H9 (cell line): ENCODE results near the gene USP12. TPM values are rescaled to one million over a fixed set of nuclear protein-coding genes. Genes with fewer than 3 reads are reported as not detected.

Experiments
- DNase-seq: peaks from one replicate; pipeline ENCODE4 v3.0.0-alpha.2; 2017
- H2AFZ ChIP-seq: one replicate; pipeline ENCODE4 v1.6.1; 2013; ENCODE audit warnings: mild to moderate bottlenecking, low read length, control low read depth, moderate library complexity
- H2AK5ac ChIP-seq: 2 replicates; pipeline ENCODE4 v1.6.1; 2013; ENCODE audit warnings: low read length, control low read depth, mixed read lengths; ENCODE audit not compliant: insufficient read length
- H2BK120ac ChIP-seq: one replicate; pipeline ENCODE4 v1.6.1; 2013; ENCODE audit warnings: low read depth, mild to moderate bottlenecking, low read length, control low read depth, inconsistent platforms; ENCODE audit not compliant: poor library complexity, severe bottlenecking
- H2BK12ac ChIP-seq: 2 replicates; pipeline ENCODE4 v1.6.1; 2013; ENCODE audit warnings: low read length, control low read depth, mixed read lengths, low read depth; ENCODE audit not compliant: insufficient read length
- H2BK15ac ChIP-seq: 2 replicates; pipeline ENCODE4 v1.6.1; 2013; ENCODE audit warnings: low read depth, low read length, control low read depth
- H2BK20ac ChIP-seq: one replicate; pipeline ENCODE4 v1.6.1; 2013; ENCODE audit warnings: low read depth, mild to moderate bottlenecking, low read length, control low read depth, inconsistent platforms; ENCODE audit not compliant: poor library complexity, severe bottlenecking
- H2BK5ac ChIP-seq: 2 replicates; pipeline ENCODE4 v1.6.1; 2013; ENCODE audit warnings: low read length, control low read depth, mixed read lengths; ENCODE audit not compliant: insufficient read length
- H3K14ac ChIP-seq: 2 replicates; pipeline ENCODE4 v1.6.1; 2013; ENCODE audit warnings: low read length, control low read depth; ENCODE audit not compliant: insufficient read depth
- H3K18ac ChIP-seq: 2 replicates; pipeline ENCODE4 v1.6.1; 2013; ENCODE audit warnings: low read depth, mild to moderate bottlenecking, mixed read lengths, low read length, control low read depth; ENCODE audit not compliant: insufficient read length
- H3K23ac ChIP-seq: 2 replicates; pipeline ENCODE4 v1.6.1; 2013; ENCODE audit warnings: low read length, control low read depth, mixed read lengths, low read depth; ENCODE audit not compliant: insufficient read length
- H3K23me2 ChIP-seq: 2 replicates; pipeline ENCODE4 v1.6.1; 2013; ENCODE audit warnings: low read depth, mild to moderate bottlenecking, mixed read lengths, low read length, control low read depth; ENCODE audit not compliant: insufficient read length, poor library complexity, severe bottlenecking
- H3K27ac ChIP-seq: 2 replicates; pipeline ENCODE4 v1.5.1; 2013; ENCODE audit warnings: low read length, control low read depth, mixed read lengths, low read depth; ENCODE audit not compliant: insufficient read length
- H3K27me3 ChIP-seq: 2 replicates; pipeline ENCODE4 v1.6.1; 2013; ENCODE audit warnings: low read length, control low read depth, inconsistent platforms; ENCODE audit not compliant: insufficient read depth
- H3K4ac ChIP-seq: 2 replicates; pipeline ENCODE4 v1.6.1; 2013; ENCODE audit warnings: low read depth, mild to moderate bottlenecking, control low read depth, inconsistent platforms, low read length, moderate library complexity
- H3K4me1 ChIP-seq: 2 replicates; pipeline ENCODE4 v1.6.1; 2013; ENCODE audit warnings: low read length, control low read depth, inconsistent platforms; ENCODE audit not compliant: insufficient read depth
- H3K4me2 ChIP-seq: 2 replicates; pipeline ENCODE4 v1.6.1; 2013; ENCODE audit warnings: low read length, control low read depth, mixed read lengths; ENCODE audit not compliant: insufficient read length, insufficient read depth
- H3K56ac ChIP-seq: 2 replicates; pipeline ENCODE4 v1.6.1; 2013; ENCODE audit warnings: low read depth, mild to moderate bottlenecking, mixed read lengths, low read length, control low read depth; ENCODE audit not compliant: insufficient read length
- H3K79me1 ChIP-seq: 2 replicates; pipeline ENCODE4 v1.6.1; 2013; ENCODE audit warnings: low read depth, mild to moderate bottlenecking, moderate library complexity, low read length, control low read depth, inconsistent platforms; ENCODE audit not compliant: insufficient read depth, poor library complexity, severe bottlenecking
- H3K79me2 ChIP-seq: 2 replicates; pipeline ENCODE4 v1.6.1; 2013; ENCODE audit warnings: low read length, control low read depth, inconsistent platforms; ENCODE audit not compliant: insufficient read depth
- H3K9ac ChIP-seq: 2 replicates; pipeline ENCODE4 v1.6.1; 2013; ENCODE audit warnings: low read length, control low read depth, mixed read lengths; ENCODE audit not compliant: insufficient read length; ENCODE audit errors: extremely low read depth
- H3K9me3 ChIP-seq: one replicate; pipeline ENCODE4 v1.6.1; 2013; ENCODE audit warnings: low read depth, low read length, inconsistent platforms; ENCODE audit not compliant: control insufficient read depth
- H3T11ph ChIP-seq: one replicate; pipeline ENCODE4 v1.6.1; 2013; ENCODE audit warnings: mild to moderate bottlenecking, low read length, control low read depth, inconsistent platforms
- H4K20me1 ChIP-seq: one replicate; pipeline ENCODE4 v1.6.1; 2013; ENCODE audit not compliant: control insufficient read depth, insufficient read length, insufficient read depth
- H4K5ac ChIP-seq: 2 replicates; pipeline ENCODE4 v1.6.1; 2013; ENCODE audit warnings: low read depth, mild to moderate bottlenecking, mixed read lengths, low read length, control low read depth; ENCODE audit not compliant: insufficient read length
- H4K8ac ChIP-seq: replicated peaks from 2 replicates; pipeline ENCODE4 v1.6.1; 2013; ENCODE audit warnings: low read length, control low read depth, mixed read lengths, low read depth; ENCODE audit not compliant: insufficient read length
- H4K91ac ChIP-seq: 2 replicates; pipeline ENCODE4 v1.6.1; 2013; ENCODE audit warnings: low read depth, mild to moderate bottlenecking, moderate library complexity, mixed read lengths, low read length, control low read depth; ENCODE audit not compliant: insufficient read length
- H3K27ac Mint-ChIP-seq, 3 experiments: 2 replicates in 2 of 3; 3 replicates in 1 of 3; pipeline ENCODE4 v1.8.0; 2020 to 2021; ENCODE audit warnings: mixed read lengths in 3 of 3, mild to moderate bottlenecking in 1 of 3, moderate library complexity in 1 of 3
- H3K27me3 Mint-ChIP-seq: 2 replicates; pipeline ENCODE4 v1.8.0; 2021; ENCODE audit warnings: low read depth, mild to moderate bottlenecking, moderate library complexity, mixed read lengths
- H3K36me3 Mint-ChIP-seq, 3 experiments: 2 replicates in 2 of 3; 3 replicates in 1 of 3; pipeline ENCODE4 v1.8.0; 2020 to 2021; ENCODE audit warnings: low read depth in 3 of 3, mixed read lengths in 3 of 3; ENCODE audit not compliant: insufficient read depth in 1 of 3
- H3K4me1 Mint-ChIP-seq, 2 experiments: 2 replicates each; pipeline ENCODE4 v1.8.0; 2020; ENCODE audit warnings: mixed read lengths in 2 of 2
- H3K4me3 Mint-ChIP-seq, 2 experiments: 2 replicates in 1 of 2; 3 replicates in 1 of 2; pipeline ENCODE4 v1.8.0; 2020 to 2021; ENCODE audit warnings: mild to moderate bottlenecking in 2 of 2, mixed read lengths in 2 of 2, moderate library complexity in 1 of 2
- H3K9me3 Mint-ChIP-seq, 2 experiments: 2 replicates in 1 of 2; 3 replicates in 1 of 2; pipeline ENCODE4 v1.8.0; 2020; ENCODE audit warnings: mild to moderate bottlenecking in 2 of 2, mixed read lengths in 2 of 2, moderate library complexity in 1 of 2
- WGBS: extraction: QIAGEN DNeasy Blood & Tissue Kit; methylation state at CpG from one replicate; pipeline ENCODE4 v1.1.7; 2013; ENCODE audit warnings: missing lambda C conversion rate, low lambda C conversion rate, mixed read lengths; ENCODE audit not compliant: insufficient read length; ENCODE audit errors: extremely low coverage; 5-methylcytosine and 5-hydroxymethylcytosine counted together
- total RNA-seq: library from RNA; stranded (reverse); gene quantifications from 2 replicates; pipeline ENCODE4 v1.2.1, GENCODE V29; 2021
- TF ChIP-seq, protein P1 (sequence below): fragments of 200-600 bp; sonication (generic); conservative IDR thresholded peaks from 3 replicates; pipeline ENCODE4 v1.8.0; 2021; ENCODE audit warnings: antibody characterized with exemption, mild to moderate bottlenecking

USP12 gene
- total RNA-seq, 1 experiment from 2014 or later = 24.8 TPM

DNA sequence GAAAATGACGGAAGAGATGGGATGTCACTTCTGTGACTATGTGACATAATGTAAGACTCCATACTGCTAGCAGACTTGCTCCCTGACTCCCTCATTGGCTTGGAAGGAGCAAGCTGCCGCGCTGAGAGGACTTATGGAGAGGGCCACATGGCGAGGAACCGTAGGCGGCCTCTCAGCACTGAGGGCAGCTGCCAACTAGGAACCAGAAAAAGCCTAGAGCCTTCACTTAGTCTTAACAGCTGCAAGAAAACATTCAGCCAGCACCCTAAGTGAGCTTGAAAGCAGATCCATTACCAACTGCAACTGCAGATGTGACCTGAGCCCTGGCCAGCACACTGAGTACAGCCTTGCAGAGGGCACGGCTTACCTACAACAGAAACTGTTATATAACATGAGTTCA, 33.9 kb downstream of the USP12 start:
- Histone ChIP-seq H2AFZ (no peak overlapping the region), H3T11ph (no peak overlapping the region), H4K91ac (no peak overlapping the region), H2BK5ac (no peak overlapping the region), H4K8ac (no peak overlapping the region), H3K27ac (no peak overlapping the region), H3K56ac (no peak overlapping the region), H3K9ac (no peak overlapping the region), H3K23ac (no peak overlapping the region), H3K9me3 (no peaks in the 10 kb centered on the region), H3K79me2 (peaks cover 24% of the 10 kb centered on the region; the same call in 1 of the 2 replicates), H2BK120ac (no peak overlapping the region), H4K20me1 (no peaks in the 10 kb centered on the region), H2BK12ac (no peak overlapping the region), H3K23me2 (no peaks in the 10 kb centered on the region), H3K14ac (no peak overlapping the region), H3K4me2 (no peak overlapping the region), H3K27me3 (no peaks in the 10 kb centered on the region), H3K4me1 (peaks cover 2% of the 10 kb centered on the region; the same call in 1 of the 2 replicates), H3K18ac (no peak overlapping the region), H4K5ac (no peak overlapping the region), H2AK5ac (no peak overlapping the region), H3K4ac (no peak overlapping the region), H2BK15ac (no peak overlapping the region), H2BK20ac (no peak overlapping the region), H3K79me1 (peaks cover 3% of the 10 kb centered on the region)
- H3K27me3 Mint-ChIP-seq = no peaks in the 10 kb centered on the region
- H3K4me1 Mint-ChIP-seq = peaks cover 22 to 33% of the 10 kb centered on the region in 2 experiments
- peak overlapping the region in 1 of 3 experiments; percentile 45; a peak in 2 of 7 replicates for H3K27ac Mint-ChIP-seq
- no peak for DNase-seq
- peaks cover 14 to 19% of the 10 kb centered on the region in 2 experiments for H3K9me3 Mint-ChIP-seq
- no CpG with 5 or more reads among the region's 7 CpGs for WGBS
- no peak overlapping the region for H3K4me3 Mint-ChIP-seq
- TF ChIP-seq, protein P1, sequence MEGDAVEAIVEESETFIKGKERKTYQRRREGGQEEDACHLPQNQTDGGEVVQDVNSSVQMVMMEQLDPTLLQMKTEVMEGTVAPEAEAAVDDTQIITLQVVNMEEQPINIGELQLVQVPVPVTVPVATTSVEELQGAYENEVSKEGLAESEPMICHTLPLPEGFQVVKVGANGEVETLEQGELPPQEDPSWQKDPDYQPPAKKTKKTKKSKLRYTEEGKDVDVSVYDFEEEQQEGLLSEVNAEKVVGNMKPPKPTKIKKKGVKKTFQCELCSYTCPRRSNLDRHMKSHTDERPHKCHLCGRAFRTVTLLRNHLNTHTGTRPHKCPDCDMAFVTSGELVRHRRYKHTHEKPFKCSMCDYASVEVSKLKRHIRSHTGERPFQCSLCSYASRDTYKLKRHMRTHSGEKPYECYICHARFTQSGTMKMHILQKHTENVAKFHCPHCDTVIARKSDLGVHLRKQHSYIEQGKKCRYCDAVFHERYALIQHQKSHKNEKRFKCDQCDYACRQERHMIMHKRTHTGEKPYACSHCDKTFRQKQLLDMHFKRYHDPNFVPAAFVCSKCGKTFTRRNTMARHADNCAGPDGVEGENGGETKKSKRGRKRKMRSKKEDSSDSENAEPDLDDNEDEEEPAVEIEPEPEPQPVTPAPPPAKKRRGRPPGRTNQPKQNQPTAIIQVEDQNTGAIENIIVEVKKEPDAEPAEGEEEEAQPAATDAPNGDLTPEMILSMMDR = no peak
- H3K36me3 Mint-ChIP-seq = peaks cover 10 to 19% (median 18%) of the 10 kb centered on the region in 3 experiments
